Memory B cell (primary cell): ENCODE results near the gene NPHP4.

ENCODE experiments used
- ATAC-seq: fragments of 150-1000 bp; cut with Tn5 transposase; 2 replicates; pipeline ENCODE4 v1.10.0; 2021; ENCODE audit warnings: low read depth, mild to moderate bottlenecking, moderate library complexity
- DNase-seq, 2 donors: peaks; one replicate each; pipeline ENCODE4 v3.0.0; 2022; ENCODE audit warnings: low spot score in 2 of 2
- H3K27ac Mint-ChIP-seq: one replicate; pipeline ENCODE4 v1.8.0; 2022; ENCODE audit warnings: mild to moderate bottlenecking, moderate library complexity, mixed read lengths
- H3K27me3 Mint-ChIP-seq: one replicate; pipeline ENCODE4 v1.8.0; 2022; ENCODE audit warnings: mixed read lengths
- H3K36me3 Mint-ChIP-seq: one replicate; pipeline ENCODE4 v1.8.0; 2022; ENCODE audit warnings: mild to moderate bottlenecking, mixed read lengths
- H3K4me1 Mint-ChIP-seq: one replicate; pipeline ENCODE4 v1.8.0; 2022; ENCODE audit warnings: mixed read lengths
- H3K4me3 Mint-ChIP-seq: one replicate; pipeline ENCODE4 v1.8.0; 2022; ENCODE audit warnings: mild to moderate bottlenecking, moderate library complexity, mixed read lengths
- H3K9me3 Mint-ChIP-seq: one replicate; pipeline ENCODE4 v1.8.0; 2022; ENCODE audit warnings: mixed read lengths

The NPHP4 gene

GRCh38 chr1:5916572-5917280 lies 75.5 kb downstream of the NPHP4 start:
- no peak overlapping the region for H3K4me3 Mint-ChIP-seq
- H3K27ac Mint-ChIP-seq, result no peak overlapping the region
- H3K27me3 Mint-ChIP-seq, result no peaks in the 10 kb centered on the region
- DNase-seq (no peak), ATAC-seq (no peak)
- H3K36me3 Mint-ChIP-seq, result peaks cover 2% of the 10 kb centered on the region
- peaks cover 3% of the 10 kb centered on the region for H3K4me1 Mint-ChIP-seq
- no peaks in the 10 kb centered on the region for H3K9me3 Mint-ChIP-seq

DNA sequence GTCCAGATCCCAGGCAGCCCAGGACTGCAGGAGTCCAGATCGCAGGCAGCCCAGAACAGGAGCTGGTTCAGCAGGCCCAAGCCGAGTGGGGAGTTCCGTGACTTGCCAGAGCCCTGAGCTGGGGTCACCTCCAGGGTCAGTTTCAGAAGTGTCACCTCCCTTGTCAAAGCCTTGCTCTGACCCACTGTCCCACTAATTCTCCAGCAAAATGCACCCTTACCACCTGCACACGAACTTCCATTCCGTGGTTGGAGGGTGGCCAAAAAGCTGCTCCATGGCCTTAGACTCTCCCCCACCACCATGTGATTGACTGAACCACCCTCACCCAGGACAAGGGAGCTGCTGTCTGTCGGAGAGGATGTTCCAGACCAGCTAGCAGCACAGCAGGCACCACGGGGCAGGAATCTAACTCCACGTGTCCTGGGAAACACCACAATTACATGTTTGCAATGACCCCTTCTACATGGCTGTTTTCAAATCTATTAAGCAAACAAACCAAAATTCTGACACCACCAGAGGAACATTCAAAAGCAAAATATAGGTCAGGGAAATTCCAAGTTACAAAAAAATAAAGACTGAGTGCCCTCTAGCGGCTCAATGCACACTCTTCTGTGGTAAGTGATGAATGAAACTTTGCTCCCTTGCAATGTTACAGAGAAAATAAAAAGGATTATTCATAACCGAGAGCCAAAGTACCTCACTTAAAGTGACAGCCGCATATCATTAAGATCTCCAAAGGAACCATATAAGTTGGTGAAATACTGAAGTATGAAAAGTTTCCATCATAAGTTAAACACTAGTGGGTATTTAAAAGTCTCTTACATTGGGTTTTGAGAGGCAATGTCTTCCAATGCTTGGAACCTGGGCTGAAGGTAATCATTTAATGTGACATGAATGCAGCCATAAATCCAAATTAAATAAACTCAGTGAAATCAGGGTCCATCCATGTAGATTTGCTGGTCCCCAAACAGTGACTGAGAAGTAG lies 76.3 kb downstream of the NPHP4 start:
- H3K27me3 Mint-ChIP-seq, result no peaks in the 10 kb centered on the region
- H3K9me3 Mint-ChIP-seq, result no peaks in the 10 kb centered on the region
- H3K27ac Mint-ChIP-seq, result no peak overlapping the region
- peaks cover 2% of the 10 kb centered on the region for H3K36me3 Mint-ChIP-seq
- ATAC-seq, result peak; percentile 72
- H3K4me3 Mint-ChIP-seq, result no peak overlapping the region
- H3K4me1 Mint-ChIP-seq, result peaks cover 3% of the 10 kb centered on the region
- no peak for DNase-seq

DNA sequence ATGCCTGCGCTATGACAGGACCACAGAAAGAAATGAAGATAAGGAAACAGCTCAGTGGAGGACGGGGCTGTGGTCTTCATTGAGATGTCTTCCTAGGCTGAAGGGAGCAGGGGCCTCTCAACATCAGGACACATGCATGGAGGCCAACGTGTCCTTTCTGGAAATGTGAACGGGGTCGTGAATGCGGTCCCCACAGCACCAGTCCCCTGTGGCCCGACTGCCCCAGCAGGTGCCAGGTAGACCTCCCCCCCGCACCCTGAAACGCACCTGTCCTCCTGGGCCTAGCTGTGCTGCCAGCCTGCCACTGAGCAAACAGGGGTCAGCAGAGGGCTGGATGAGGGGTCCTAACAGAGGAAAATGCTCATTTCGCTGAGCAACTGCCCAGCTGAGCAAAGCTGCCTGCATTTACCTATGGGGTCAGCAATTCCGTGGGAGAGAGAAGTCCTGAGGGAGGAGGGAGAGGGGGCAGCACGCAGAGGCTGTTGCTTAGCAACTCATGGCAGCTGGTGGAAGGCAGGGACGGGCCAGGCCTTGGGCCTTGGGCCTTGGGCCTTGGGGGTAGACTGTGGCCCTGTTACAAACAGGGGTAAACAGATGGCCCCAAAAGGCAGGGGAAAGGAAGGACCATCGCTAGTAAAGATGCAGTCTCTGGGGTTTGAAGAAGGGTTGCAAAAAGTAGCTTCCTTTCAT lies 77.4 kb downstream of the NPHP4 start:
- Mint-ChIP-seq H3K4me3 (no peak overlapping the region), H3K27ac (no peak overlapping the region), H3K36me3 (no peaks in the 10 kb centered on the region), H3K4me1 (peaks cover 3% of the 10 kb centered on the region), H3K27me3 (no peaks in the 10 kb centered on the region), H3K9me3 (no peaks in the 10 kb centered on the region)
- no peak for ATAC-seq
- no peak for DNase-seq

DNA sequence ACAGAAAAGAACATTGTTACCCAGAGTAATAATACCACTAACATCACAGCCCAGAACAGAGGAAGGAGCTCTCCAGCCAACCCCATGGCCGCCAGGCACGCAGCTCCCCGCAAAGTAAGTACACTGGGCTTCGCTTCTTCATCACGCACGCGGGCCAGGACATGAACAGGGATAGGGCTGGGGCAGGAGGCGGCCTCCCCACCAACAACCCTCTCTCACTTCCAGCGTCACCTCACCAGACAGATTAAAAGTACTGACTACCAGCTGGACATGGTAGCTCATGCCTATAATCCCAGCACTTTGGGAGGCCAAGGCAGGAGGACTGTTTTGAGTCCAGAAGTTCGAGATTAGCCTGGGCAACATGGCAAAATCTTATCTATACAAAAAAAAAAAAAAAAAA lies 78.3 kb downstream of the NPHP4 start:
- peaks cover 3% of the 10 kb centered on the region for H3K4me1 Mint-ChIP-seq
- ATAC-seq, result no peak

DNA sequence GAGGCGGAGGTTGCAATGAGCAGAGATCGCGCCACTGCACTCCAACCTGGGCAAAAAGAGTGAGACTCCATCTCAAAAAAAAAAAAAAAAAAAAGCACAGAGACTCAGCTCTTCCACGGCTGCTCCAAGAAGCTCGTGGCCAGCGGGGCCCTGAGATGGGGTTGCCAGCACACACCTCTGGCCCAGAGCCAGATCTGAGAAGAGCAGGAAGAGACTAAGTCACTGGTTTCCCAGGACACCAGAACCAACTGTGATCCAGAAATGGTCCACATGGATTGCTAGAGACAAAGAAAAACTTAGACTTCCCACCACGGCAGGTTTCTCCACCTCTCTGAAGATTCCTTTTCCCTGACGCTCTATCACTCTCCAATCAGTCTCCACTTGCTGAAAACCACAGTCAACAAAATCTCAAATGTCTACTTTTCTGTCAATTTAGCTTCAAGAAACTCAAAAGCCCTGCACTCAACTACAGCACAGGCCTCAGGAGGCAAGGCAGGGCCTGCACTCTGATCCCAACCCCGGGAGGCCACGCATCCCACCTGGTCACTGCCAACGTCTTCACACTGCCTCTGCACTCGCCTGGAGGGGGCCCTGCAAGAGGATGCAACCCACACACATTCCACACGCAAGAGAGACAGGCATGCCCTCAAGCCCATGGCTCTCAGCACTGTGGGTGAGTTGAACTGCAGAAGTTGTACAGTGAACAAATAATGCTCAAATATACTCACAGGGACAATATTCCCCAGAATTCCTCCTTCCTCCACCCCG lies 79.0 kb downstream of the NPHP4 start:
- H3K27me3 Mint-ChIP-seq, result no peaks in the 10 kb centered on the region
- H3K36me3 Mint-ChIP-seq, result no peaks in the 10 kb centered on the region
- no peak overlapping the region for H3K4me3 Mint-ChIP-seq
- ATAC-seq, result no peak
- no peak for DNase-seq
- H3K9me3 Mint-ChIP-seq, result no peaks in the 10 kb centered on the region
- peaks cover 3% of the 10 kb centered on the region for H3K4me1 Mint-ChIP-seq
- no peak overlapping the region for H3K27ac Mint-ChIP-seq

More for the DNA sequence above, 78.3 kb downstream of the NPHP4 start:
- DNase-seq, result no peak
- Mint-ChIP-seq H3K36me3 (no peaks in the 10 kb centered on the region), H3K27ac (no peak overlapping the region), H3K9me3 (no peaks in the 10 kb centered on the region), H3K27me3 (no peaks in the 10 kb centered on the region), H3K4me3 (no peak overlapping the region)

GRCh38 chr1:5911871-5912271 lies 80.4 kb downstream of the NPHP4 start:
- ATAC-seq (no peak), DNase-seq (no peak)
- no peaks in the 10 kb centered on the region for H3K27me3 Mint-ChIP-seq
- no peak overlapping the region for H3K4me3 Mint-ChIP-seq
- no peak overlapping the region for H3K27ac Mint-ChIP-seq
- peaks cover 3% of the 10 kb centered on the region for H3K4me1 Mint-ChIP-seq
- no peaks in the 10 kb centered on the region for H3K9me3 Mint-ChIP-seq
- H3K36me3 Mint-ChIP-seq, result no peaks in the 10 kb centered on the region

DNA sequence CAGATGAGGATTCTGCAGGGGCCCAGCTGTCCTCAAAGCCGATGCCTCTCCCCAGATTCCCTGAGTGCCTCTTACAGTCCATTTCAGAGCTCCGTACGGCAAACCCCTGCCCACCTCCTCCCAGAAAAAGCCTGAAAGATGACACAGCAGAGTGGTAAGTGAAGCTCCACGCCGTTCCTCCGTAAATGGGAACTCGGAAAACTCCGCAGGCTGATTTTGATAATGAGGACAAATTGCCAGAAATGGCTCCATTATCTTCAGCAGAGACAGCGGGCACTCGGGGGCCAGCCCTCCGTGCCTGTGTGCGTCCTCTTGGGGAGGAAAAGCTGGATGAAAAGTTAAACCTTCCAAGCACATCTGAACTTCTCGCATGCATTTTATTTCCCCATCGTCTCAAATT lies 81.1 kb downstream of the NPHP4 start:
- Mint-ChIP-seq H3K27ac (no peak overlapping the region), H3K4me1 (peaks cover 3% of the 10 kb centered on the region), H3K9me3 (no peaks in the 10 kb centered on the region), H3K4me3 (no peak overlapping the region), H3K27me3 (no peaks in the 10 kb centered on the region), H3K36me3 (no peaks in the 10 kb centered on the region)
- ATAC-seq (no peak), DNase-seq (no peak)

DNA sequence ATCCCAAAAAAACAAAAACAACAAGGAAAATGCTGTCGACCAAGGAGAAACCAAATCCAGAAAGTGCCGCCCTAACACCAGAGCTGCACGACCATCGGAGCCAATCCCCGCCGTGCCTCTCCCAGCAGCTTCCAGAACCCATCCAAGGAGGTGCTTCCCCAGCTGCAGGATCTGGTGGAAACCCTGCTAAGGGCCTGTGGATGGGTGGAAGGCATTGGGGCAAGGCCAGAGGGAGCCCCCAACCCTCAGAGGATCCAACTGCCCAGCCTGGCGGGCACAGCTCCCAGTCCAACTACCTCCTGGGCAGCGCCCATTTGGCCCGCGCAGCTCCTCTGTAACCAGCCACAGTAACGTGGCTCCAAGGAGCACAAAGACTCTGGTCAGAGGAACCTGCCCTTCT lies 81.6 kb downstream of the NPHP4 start:
- ATAC-seq, result no peak
- DNase-seq, result no peak
- Mint-ChIP-seq H3K27me3 (no peaks in the 10 kb centered on the region), H3K4me1 (peaks cover under 1% of the 10 kb centered on the region), H3K4me3 (no peak overlapping the region), H3K9me3 (no peaks in the 10 kb centered on the region), H3K36me3 (no peaks in the 10 kb centered on the region), H3K27ac (no peak overlapping the region)

DNA sequence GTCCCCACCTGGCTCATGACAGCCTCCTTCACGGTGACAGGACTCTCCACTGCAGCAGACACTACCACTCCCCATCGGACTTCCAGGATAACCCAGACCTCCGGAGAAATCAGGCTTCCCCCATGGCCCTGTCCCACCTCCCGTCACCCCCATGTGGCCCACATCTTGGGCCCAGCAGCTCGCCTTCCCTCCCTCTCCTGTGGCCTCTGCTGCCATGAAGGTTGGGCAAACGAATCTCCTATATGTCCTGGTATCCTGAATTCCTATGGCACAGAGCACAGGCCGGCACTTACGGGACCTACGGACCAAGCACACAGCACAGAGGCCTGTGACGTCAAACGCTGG lies 82.0 kb downstream of the NPHP4 start:
- no peaks in the 10 kb centered on the region for H3K27me3 Mint-ChIP-seq
- ATAC-seq (no peak), DNase-seq (no peak)
- no peaks in the 10 kb centered on the region for H3K36me3 Mint-ChIP-seq
- H3K9me3 Mint-ChIP-seq, result no peaks in the 10 kb centered on the region
- no peaks in the 10 kb centered on the region for H3K4me1 Mint-ChIP-seq
- H3K4me3 Mint-ChIP-seq, result no peak overlapping the region
- no peak overlapping the region for H3K27ac Mint-ChIP-seq

DNA sequence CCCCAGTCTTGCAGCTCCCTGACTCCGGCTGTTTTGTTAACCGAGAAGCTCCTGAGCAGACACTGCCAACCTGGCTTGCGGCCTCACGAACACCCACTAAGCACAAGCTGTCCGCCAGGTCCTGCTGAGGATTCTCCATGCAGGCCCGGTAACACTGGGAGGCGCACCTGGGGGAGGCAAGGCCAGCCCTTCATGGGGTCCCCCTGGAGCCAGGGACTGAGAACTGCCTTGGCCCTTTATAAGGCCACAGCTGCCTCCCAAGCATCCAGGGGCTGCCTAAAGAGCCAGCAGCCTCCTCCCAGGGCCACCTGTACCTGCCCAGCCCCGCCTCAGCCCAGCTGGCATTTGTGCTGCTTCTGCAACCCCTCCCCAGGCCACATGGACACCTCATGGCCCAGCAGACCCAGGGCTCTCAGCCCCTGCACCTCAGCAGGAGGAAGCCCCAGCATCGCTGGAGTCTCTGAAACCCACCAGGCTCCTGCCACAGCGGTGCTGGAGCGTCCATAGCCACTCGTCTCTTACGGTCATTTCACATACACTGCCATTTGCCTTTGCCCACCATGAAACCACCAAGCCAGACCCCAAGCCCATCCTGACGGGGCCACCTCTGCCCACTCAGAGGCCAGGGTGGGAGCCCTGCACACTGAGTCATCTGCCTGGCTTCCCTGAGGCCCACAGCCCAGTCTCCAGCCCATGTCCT lies 82.5 kb downstream of the NPHP4 start:
- H3K36me3 Mint-ChIP-seq, result no peaks in the 10 kb centered on the region
- no peaks in the 10 kb centered on the region for H3K4me1 Mint-ChIP-seq
- ATAC-seq, result no peak
- no peak overlapping the region for H3K27ac Mint-ChIP-seq
- DNase-seq, result no peak
- H3K9me3 Mint-ChIP-seq, result no peaks in the 10 kb centered on the region
- H3K4me3 Mint-ChIP-seq, result no peak overlapping the region
- no peaks in the 10 kb centered on the region for H3K27me3 Mint-ChIP-seq

DNA sequence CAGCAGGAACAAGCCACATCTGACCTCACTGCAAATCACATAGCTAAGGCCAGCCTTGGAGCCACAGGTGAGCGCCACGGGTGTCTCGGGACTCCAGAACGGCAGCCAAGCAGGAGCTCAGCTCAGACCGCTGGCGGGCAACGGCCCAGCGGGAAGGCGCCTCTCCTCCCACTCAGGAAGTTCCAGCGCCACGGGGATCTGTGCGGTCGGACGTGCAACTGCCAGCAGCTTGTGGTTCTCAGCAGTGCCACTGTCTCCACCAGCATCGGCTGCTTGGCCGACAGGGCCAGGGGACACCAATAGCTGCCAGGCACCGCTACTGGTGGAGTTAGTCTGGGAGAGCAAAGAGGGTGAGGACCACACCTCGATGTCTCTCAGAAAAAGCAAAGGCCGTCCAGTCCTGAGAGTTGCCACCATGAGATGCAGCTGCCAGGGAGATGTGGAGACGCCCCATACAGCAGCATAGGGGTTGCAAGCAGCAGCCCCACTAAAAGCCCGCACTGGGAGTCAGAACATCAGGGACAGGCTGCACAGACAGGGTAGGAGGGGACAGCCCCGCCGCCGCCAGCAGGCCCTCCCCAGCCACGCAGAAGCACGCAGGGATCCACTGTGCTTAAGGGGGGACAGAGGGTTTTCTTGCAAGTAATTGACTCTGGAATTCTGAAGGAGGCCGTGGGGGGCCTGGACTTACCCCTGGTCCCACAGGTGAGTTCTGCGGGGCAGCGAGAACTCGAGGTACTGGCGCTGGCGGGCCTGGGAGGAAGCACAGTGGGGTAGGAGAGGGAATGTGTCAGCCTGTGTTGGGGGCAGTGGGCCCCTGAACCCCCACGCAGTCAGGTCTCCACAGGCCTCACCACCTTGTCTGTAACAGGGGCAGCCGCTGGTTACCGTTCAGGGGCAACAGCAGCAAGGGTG lies 83.5 kb downstream of the NPHP4 start:
- H3K27ac Mint-ChIP-seq, result no peak overlapping the region
- H3K27me3 Mint-ChIP-seq, result no peaks in the 10 kb centered on the region
- H3K4me3 Mint-ChIP-seq, result no peak overlapping the region
- DNase-seq, result no peak
- no peak for ATAC-seq
- H3K36me3 Mint-ChIP-seq, result peaks cover 2% of the 10 kb centered on the region
- no peaks in the 10 kb centered on the region for H3K9me3 Mint-ChIP-seq
- no peaks in the 10 kb centered on the region for H3K4me1 Mint-ChIP-seq

DNA sequence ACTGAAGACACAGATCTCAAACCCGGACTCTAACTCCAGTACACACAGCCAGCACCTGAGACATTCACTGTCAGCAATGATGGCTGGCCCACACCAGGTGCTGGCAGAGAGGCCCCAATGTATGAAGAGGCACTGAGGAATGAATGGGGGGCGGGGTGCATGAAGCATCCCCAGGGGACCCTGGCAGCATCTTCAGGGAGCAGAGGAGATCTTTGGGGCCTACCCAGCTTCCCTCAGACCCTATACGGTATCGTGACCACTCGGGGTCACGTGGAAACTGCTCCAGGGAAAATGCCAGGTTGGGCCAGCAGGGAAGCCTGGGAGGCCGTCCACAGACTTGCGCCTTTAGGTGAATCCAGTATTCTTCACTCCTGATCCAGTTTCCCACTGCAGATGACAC lies 84.3 kb downstream of the NPHP4 start:
- Mint-ChIP-seq H3K4me3 (no peak overlapping the region), H3K27me3 (no peaks in the 10 kb centered on the region), H3K27ac (no peak overlapping the region), H3K4me1 (no peaks in the 10 kb centered on the region), H3K36me3 (peaks cover 2% of the 10 kb centered on the region), H3K9me3 (no peaks in the 10 kb centered on the region)
- DNase-seq (no peak), ATAC-seq (no peak)
